ENCODE data around the gene MLH1. TPM values are rescaled to one million over a fixed set of nuclear protein-coding genes. Genes with fewer than 3 reads are reported as not detected.
"Not testable (repeated sequence)": the region's sequence is repeated elsewhere in the genome, so short reads cannot be mapped to it uniquely, and the experiment has no call there.

The MLH1 gene
- 10 to 100 TPM; 17.3 TPM for total RNA-seq
- long read RNA-seq, transcript MLH1-201 (19 exons, 2,752 nt): major isoform, 21 of 27 reads
- long read RNA-seq, partial matches to known transcripts: 2 of 27 reads
- long read RNA-seq, other reads (novel, unspliced or antisense): 4 of 27 reads

GRCh38 chr3:36993326-36994283 is at the start of gene MLH1:
Gene MLH1 (plus strand): TSS chr3:36993518. CDS start chr3:36993548, 30 bp downstream.
- DNase-seq (peak; percentile 97 to 100), ATAC-seq (peak; percentile 90)
- intact Hi-C loops (cut with DNase I, micrococcal nuclease): no loop called here

GRCh38 chr3:36943601-36944000 is 49.7 kb upstream of the MLH1 start:
- ATAC-seq (no peak), DNase-seq (no peak)
- intact Hi-C loops (cut with DNase I, micrococcal nuclease): no loop called here

- intact Hi-C loops (cut with DNase I, micrococcal nuclease): no loop called here
- ATAC-seq (peak; percentile 64), DNase-seq (peak; percentile 49 to 74)
Measured at GRCh38 chr3:36944012-36944640, 49.2 kb upstream of the MLH1 start.

GRCh38 chr3:36944641-36945270 is 48.6 kb upstream of the MLH1 start, which contains the start of gene TRANK1:
Gene TRANK1 (minus strand): TSS chr3:36945054. CDS start chr3:36944809, 245 bp downstream.
- DNase-seq (peak; percentile 69 to 71), ATAC-seq (peak; percentile 53)
- intact Hi-C loops (cut with DNase I, micrococcal nuclease): no loop called here

DNA sequence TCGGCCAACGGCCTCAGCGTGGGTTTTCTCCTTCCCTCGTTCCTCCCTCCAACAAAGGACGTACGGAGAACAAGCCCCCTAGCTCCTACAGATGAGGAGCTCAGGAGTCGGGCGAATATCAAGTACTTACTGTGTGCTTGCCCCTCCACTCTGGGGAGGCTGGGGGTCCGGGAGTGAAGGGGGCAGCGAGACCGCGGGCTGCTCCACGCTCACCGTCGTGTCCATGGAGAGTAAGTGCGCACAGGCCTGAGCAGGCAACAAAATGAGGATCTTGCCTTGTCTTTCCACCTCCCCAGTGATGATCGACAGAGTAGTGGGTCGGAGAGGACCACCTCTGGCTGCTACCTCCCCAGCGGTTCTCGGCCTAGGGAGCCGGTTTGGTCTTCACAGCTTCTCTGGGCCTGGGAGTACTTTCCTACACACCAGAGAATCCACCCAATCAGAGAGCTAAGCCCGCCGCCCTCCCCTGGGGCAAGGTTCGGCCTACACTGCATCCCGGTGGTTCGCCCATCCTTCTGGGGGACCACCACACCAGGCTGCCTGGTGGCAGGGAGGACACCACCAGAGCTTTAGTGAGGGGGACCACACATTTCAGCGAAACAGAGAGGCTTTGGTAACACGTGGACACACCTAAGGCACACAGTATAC is 47.9 kb upstream of the MLH1 start:
- DNase-seq (no peak), ATAC-seq (no peak)
- intact Hi-C loops (cut with DNase I, micrococcal nuclease): no loop called here

DNA sequence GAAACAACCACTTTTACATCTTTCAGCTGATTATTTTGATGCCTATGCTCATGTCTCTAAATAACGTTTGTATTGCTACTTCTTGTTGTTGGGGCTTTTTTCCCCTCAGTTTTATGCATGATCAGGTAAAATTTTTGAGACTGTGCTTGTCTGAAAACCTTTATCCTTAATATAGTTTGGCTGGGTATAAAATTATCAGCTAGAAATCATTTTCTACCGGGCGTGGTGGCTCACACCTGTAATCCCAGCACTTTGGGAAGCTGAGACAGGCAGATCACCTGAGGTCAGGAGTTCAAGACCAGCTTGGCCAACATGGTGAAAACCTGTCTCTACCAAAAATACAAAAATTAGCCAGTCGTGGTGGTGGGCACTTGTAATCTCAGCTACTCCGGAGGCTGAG is 45.5 kb upstream of the MLH1 start:
- DNase-seq; intact Hi-C loops (cut with DNase I, micrococcal nuclease): not testable (repeated sequence)

GRCh38 chr3:36954452-36955134 is 38.7 kb upstream of the MLH1 start:
- ATAC-seq: peak; percentile 80
- no peak for DNase-seq
- intact Hi-C loops (cut with DNase I, micrococcal nuclease): loop anchor here in 1 of 2 donors (10.0 kb wide), 1 partner anchor 220 kb away; no protein-coding TSS in a partner anchor

More for the DNA sequence above, 45.5 kb upstream of the MLH1 start:
- ATAC-seq: not testable (repeated sequence)

GRCh38 chr3:36956155-36956554 is 37.2 kb upstream of the MLH1 start:
- intact Hi-C loops (cut with DNase I, micrococcal nuclease): loop anchor here in 1 of 2 donors (10.0 kb wide), 1 partner anchor 221 kb away; no protein-coding TSS in a partner anchor
- ATAC-seq (no peak), DNase-seq (no peak)

DNA sequence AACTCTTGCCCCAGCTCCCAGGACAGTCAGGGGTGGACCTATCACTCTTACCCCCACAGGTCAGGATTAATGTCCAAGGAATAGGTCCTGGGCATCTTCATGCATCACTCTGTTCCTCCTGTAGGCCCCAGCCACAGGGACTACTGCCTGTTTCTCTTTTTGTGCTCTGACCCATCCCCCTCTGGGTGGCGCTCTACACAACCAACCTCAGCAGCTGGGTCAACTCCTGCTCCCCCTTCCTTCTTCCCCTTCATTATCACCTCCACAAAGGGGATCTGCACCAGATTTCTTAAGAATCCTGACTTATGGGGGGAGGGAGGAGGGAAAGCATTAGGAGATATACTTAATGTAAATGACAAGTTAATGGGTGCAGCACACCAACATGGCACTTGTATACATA is 36.3 kb upstream of the MLH1 start:
- DNase-seq: no peak
- ATAC-seq: no peak
- intact Hi-C loops (cut with DNase I, micrococcal nuclease): loop anchor here in 1 of 2 donors (10.0 kb wide), 1 partner anchor 222 kb away; no protein-coding TSS in a partner anchor

- DNase-seq (no peak), ATAC-seq (peak; percentile 63)
- intact Hi-C loops (cut with DNase I, micrococcal nuclease): loop anchor here in 1 of 2 donors (10.0 kb wide), 1 partner anchor 223 kb away; no protein-coding TSS in a partner anchor
Measured at GRCh38 chr3:36957862-36958686, 35.2 kb upstream of the MLH1 start.

- peak; percentile 17 for ATAC-seq
- intact Hi-C loops (cut with DNase I, micrococcal nuclease): loop anchor here in 1 of 2 donors (10.0 kb wide), 1 partner anchor 225 kb away; no protein-coding TSS in a partner anchor
- DNase-seq: no peak
Measured at GRCh38 chr3:36959821-36960220, 33.5 kb upstream of the MLH1 start.

GRCh38 chr3:36960502-36960901 is 32.8 kb upstream of the MLH1 start:
- DNase-seq (no peak), ATAC-seq (no peak)
- intact Hi-C loops (cut with DNase I, micrococcal nuclease): no loop called here

DNA sequence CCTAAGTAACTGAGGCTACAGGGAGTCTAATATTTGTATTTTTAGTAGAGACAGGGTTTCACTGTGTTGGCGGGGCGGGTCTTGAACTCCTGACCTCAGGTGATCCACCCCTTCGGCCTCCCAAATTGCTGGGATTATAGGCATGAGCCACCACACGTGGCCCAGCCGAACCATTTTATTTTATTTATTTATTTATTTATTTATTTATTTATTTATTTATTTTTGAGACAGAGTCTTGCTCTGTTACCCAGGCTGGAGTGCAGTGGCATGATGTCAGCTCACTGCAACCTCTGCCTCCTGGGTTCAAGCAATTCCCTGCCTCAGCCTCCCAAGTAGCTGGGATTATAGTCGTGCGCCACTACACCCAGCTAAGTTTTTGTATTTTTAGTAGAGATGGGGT is 30.3 kb upstream of the MLH1 start:
- DNase-seq, ATAC-seq: not testable (repeated sequence)

GRCh38 chr3:36964331-36964730 is 29.0 kb upstream of the MLH1 start:
- intact Hi-C loops (cut with DNase I, micrococcal nuclease): no loop called here
- ATAC-seq: no peak
- DNase-seq: no peak

More for the DNA sequence above, 30.3 kb upstream of the MLH1 start:
- intact Hi-C loops (cut with DNase I, micrococcal nuclease): not testable (repeated sequence)

DNA sequence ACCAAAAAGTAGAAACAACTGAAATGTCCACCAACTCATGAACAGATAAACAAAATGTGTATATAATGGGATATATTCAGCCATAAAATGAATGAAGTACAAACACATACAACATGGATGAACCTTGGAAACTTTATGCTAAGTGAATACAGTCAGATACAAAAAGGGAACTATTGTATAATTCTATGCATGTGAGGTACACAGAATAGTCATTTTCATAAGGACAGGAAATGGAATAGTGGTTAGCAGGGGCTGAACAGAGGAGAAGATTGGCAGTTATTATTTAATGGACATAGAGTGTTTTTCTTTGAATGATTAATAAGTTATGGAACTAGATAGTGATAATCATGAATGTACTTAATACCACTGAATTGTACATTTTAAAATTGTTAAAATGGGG is 28.5 kb upstream of the MLH1 start:
- no peak for DNase-seq
- no peak for ATAC-seq
- intact Hi-C loops (cut with DNase I, micrococcal nuclease): no loop called here

GRCh38 chr3:36965440-36965839 is 27.9 kb upstream of the MLH1 start:
- intact Hi-C loops (cut with DNase I, micrococcal nuclease): no loop called here
- no peak for DNase-seq
- no peak for ATAC-seq

DNA sequence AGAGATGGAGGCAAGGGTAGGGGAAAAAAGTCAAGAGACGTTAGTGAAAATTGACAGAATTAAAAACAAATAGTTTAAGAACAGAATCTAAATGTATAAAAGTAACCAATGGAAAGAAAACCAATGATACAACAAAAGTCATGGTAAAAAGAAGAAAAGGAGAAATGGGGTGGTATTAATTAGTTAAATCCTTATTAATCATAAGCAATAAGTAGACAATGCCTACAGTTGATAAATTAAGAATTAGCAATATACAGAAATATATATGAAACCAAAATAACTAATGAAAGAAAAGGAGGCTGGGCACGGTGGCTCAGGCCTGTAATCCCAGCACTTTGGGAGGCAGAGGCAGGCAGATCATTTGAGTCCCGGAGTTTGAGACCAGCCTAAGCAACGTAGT is 24.2 kb upstream of the MLH1 start:
- intact Hi-C loops (cut with DNase I, micrococcal nuclease): no loop called here
- DNase-seq: no peak
- no peak for ATAC-seq
